ENCODE measurements around the gene LCN2.
"Not testable (repeated sequence)": the region's sequence is repeated elsewhere in the genome, so short reads cannot be mapped to it uniquely, and the experiment has no call there.

LCN2 gene

DNA sequence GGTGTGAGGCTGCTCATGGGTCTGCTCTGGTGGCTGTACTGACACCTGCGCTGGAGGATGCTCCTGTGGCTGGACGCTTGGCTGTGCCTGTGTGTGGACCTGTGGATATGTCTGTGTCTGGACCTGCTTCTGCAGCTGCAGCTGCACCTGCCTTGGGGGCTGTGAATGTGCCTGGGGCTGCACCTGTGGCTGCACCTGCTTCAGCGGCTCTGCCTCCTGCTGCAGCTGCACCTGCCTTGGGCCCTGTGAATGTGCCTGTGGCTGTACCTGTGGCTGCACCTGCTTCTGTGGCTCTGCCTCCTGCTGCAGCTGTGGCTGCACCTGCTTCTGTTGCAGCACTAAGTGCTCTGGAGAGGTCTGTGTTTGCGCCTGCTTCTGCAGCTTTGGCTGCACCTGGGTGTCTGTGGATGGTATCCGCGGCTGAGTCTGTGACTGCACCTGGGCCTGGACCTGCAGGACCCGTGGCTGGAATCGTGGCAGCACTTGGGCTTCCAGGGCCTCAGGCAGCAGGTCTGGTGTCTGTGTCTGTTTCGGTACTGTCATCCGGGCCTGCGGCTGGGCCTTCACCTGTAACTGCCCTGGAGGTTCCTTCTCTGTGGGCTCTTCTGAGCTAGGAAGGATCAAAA lies 29.7 kb downstream of the LCN2 start:
- TF ChIP-seq, protein P1, sequence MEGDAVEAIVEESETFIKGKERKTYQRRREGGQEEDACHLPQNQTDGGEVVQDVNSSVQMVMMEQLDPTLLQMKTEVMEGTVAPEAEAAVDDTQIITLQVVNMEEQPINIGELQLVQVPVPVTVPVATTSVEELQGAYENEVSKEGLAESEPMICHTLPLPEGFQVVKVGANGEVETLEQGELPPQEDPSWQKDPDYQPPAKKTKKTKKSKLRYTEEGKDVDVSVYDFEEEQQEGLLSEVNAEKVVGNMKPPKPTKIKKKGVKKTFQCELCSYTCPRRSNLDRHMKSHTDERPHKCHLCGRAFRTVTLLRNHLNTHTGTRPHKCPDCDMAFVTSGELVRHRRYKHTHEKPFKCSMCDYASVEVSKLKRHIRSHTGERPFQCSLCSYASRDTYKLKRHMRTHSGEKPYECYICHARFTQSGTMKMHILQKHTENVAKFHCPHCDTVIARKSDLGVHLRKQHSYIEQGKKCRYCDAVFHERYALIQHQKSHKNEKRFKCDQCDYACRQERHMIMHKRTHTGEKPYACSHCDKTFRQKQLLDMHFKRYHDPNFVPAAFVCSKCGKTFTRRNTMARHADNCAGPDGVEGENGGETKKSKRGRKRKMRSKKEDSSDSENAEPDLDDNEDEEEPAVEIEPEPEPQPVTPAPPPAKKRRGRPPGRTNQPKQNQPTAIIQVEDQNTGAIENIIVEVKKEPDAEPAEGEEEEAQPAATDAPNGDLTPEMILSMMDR (IDR thresholded peaks at IDR 0.05; ENCODE audit: borderline replicate concordance, insufficient read depth, low read depth, low read length), result no peak
- H3K4me3 ChIP-seq (ENCODE audit: low read depth, low read length), result no peak overlapping the region

GRCh38 chr9:128180001-128180400 lies 30.7 kb downstream of the LCN2 start:
- TF ChIP-seq, protein P1 (IDR thresholded peaks at IDR 0.05; ENCODE audit: borderline replicate concordance, insufficient read depth, low read depth, low read length), result no peak
- H3K4me3 ChIP-seq (ENCODE audit: low read depth, low read length), result no peak overlapping the region

DNA sequence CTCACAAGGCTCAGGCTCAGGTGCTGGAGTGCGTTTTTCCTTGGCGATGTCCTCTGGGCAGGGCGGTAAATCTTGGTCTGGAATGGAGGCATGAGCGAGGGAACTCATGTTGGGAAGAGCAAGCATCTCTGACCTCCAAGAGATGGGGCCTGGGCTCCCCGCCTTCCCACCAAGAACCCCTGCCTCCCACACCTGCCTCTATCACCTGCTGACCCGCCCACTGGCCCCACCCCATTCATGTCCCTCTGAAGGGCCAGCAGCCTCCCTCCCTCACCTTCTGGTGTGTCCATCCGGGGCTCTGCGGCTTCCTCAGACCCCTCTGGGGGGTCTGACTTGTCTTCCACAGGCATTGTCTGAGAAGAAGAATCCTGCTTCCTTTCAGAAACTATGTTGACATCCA lies 31.2 kb downstream of the LCN2 start:
- no peak overlapping the region for H3K4me3 ChIP-seq (ENCODE audit: low read depth, low read length)
- TF ChIP-seq, protein P1 (IDR thresholded peaks at IDR 0.05; ENCODE audit: borderline replicate concordance, insufficient read depth, low read depth, low read length), result no peak

DNA sequence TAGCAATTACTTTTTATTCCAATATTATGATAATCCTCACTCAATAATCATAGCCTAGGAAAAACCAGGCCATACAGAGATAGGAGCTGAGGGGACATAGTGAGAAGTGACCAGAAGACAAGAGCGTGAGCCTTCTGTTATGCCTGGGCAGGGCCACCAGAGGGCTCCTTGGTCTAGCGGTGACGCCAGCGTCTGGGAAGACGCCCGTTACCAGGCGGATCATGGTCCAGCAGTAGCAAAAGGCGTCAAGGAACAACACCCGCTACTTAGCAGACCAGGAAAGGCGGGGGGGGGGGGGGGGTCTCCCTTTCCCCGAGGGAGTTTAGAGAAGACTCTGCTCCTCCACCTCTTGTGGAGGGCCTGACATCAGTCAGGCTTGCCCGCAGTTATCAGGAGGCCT lies 32.2 kb downstream of the LCN2 start:
- H3K4me3 ChIP-seq (ENCODE audit: low read depth, low read length), result not testable (repeated sequence)

- TF ChIP-seq, protein P1 (IDR thresholded peaks at IDR 0.05; ENCODE audit: borderline replicate concordance, insufficient read depth, low read depth, low read length), result no peak
- no peak overlapping the region for H3K4me3 ChIP-seq (ENCODE audit: low read depth, low read length)
These were observed 33.8 kb downstream of the LCN2 start for GRCh38 chr9:128182893-128183588.

GRCh38 chr9:128185979-128186965 lies 37.0 kb downstream of the LCN2 start:
- TF ChIP-seq, protein P1 (IDR thresholded peaks at IDR 0.05; ENCODE audit: borderline replicate concordance, insufficient read depth, low read depth, low read length), result no peak
- no peak overlapping the region for H3K4me3 ChIP-seq (ENCODE audit: low read depth, low read length)

- TF ChIP-seq, protein P1 (IDR thresholded peaks at IDR 0.05; ENCODE audit: borderline replicate concordance, insufficient read depth, low read depth, low read length), result no peak
These were observed 38.1 kb downstream of the LCN2 start for GRCh38 chr9:128187361-128187760.

More at GRCh38 chr9:128187361-128187760, 38.1 kb downstream of the LCN2 start:
- H3K4me3 ChIP-seq (ENCODE audit: low read depth, low read length), result no peak overlapping the region
